Measurements from ENCODE around the gene ANGPTL3. TPM values are rescaled to one million over a fixed set of nuclear protein-coding genes. Genes with fewer than 3 reads are reported as not detected.

The ANGPTL3 gene
- total RNA-seq, 1 donor from 2014 or later = not detected

DNA sequence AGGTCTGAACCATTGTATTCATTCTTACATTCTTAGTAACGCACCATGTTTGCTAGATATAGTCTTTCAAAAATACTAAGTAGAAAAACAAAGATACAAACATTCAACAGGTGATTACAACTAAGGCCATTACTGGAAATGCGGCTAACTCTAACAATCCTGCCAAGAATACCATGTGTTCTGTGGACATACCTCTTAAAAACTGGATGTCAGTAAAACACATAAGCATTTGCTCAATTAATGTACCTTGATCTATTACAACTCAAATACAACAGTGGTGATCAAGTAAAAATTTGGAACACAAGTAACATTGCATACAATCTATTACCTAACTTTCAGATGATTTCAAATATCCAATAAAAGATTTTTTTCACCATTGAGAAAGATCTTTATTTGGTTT is 15.4 kb downstream of the ANGPTL3 start:
- no peaks in the 10 kb centered on the region for H3K27me3 Mint-ChIP-seq (ENCODE audit: low read depth)

DNA sequence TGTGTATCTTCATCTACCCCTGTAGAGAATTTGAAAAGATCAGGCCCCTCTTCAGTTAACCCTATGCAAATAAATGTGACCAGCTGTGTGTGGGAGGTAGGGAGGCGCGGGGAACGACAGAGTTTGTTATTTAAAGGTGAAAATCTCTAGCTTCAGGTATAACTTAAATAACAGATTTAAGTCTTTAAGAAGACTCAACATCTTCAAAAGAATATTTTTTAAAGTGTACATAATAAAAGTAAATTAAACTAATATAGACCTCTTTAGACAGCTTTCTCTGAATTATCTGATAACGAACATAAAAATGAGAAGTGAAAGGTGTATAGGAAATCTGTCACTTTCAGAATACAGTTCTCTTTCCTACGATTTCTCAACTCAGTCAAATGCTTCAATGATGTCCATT is 16.0 kb downstream of the ANGPTL3 start:
- Mint-ChIP-seq H3K9me3 (no peaks in the 10 kb centered on the region), H3K4me3 (no peak overlapping the region), H3K27me3 (ENCODE audit: low read depth) (no peaks in the 10 kb centered on the region), H3K27ac (no peak overlapping the region), H3K4me1 (peaks cover 7% of the 10 kb centered on the region), H3K36me3 (peaks cover 21% of the 10 kb centered on the region)
- TF ChIP-seq CTCF (IDR thresholded peaks at IDR 0.05; ENCODE audit: unreplicated experiment) = no peak
- DNase-seq (ENCODE audit: low spot score in 2 of 2, unreplicated experiment in 2 of 2) = no peak

More for the DNA sequence above, 15.4 kb downstream of the ANGPTL3 start:
- TF ChIP-seq CTCF (IDR thresholded peaks at IDR 0.05; ENCODE audit: unreplicated experiment) = no peak
- Mint-ChIP-seq H3K9me3 (no peaks in the 10 kb centered on the region), H3K27ac (no peak overlapping the region), H3K4me1 (peaks cover 7% of the 10 kb centered on the region), H3K4me3 (no peak overlapping the region), H3K36me3 (peaks cover 17% of the 10 kb centered on the region)
- no peak for DNase-seq (ENCODE audit: low spot score in 2 of 2, unreplicated experiment in 2 of 2)

DNA sequence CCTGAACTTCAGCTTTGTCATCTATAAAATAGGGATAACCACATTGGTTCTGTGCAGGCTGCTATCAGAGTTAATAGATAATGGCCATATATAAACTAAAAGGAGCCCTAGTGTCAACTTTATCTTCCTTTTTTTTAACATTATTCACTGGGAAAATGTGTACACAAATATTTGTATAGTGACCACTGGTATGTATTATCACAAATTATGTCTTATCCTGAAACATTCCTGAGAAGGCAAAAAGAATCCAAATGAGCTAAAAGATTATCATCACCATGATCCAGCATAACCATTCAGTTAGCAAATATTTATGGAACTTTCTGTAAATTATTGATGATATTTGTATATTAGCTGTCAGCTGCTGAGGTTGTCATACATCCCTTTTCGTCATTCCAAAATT is 16.6 kb downstream of the ANGPTL3 start:
- H3K27me3 Mint-ChIP-seq (ENCODE audit: low read depth) = no peaks in the 10 kb centered on the region
- no peak overlapping the region for H3K4me3 Mint-ChIP-seq
- peaks cover 7% of the 10 kb centered on the region for H3K4me1 Mint-ChIP-seq
- no peak for TF ChIP-seq CTCF (IDR thresholded peaks at IDR 0.05; ENCODE audit: unreplicated experiment)
- peaks cover 21% of the 10 kb centered on the region for H3K36me3 Mint-ChIP-seq
- DNase-seq (ENCODE audit: low spot score in 2 of 2, unreplicated experiment in 2 of 2) = no peak
- no peaks in the 10 kb centered on the region for H3K9me3 Mint-ChIP-seq
- H3K27ac Mint-ChIP-seq = no peak overlapping the region

DNA sequence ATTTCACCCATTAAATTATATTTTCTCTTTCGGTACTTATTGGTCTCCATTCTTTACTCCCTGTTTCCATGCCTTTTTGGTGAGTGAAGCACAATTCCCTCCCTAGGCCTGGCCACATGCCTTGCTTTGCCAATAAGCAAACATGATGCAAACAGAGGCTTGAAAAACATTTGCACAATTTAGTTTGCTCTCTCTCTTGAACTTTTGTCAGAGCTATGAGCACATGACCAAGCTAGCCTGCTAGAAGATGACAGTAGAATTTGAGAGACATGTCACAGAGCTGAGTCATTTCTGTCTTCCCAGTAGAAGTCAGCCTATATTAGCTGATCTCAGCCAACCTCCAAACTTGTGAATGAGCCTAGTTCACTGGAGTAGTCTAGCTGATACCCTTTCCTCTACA is 24.6 kb downstream of the ANGPTL3 start:
- Mint-ChIP-seq H3K9me3 (peaks cover 5% of the 10 kb centered on the region), H3K4me1 (peaks cover 5% of the 10 kb centered on the region), H3K4me3 (no peak overlapping the region), H3K27ac (no peak overlapping the region), H3K27me3 (ENCODE audit: low read depth) (no peaks in the 10 kb centered on the region), H3K36me3 (peaks cover 36% of the 10 kb centered on the region)
- DNase-seq (ENCODE audit: low spot score in 2 of 2, unreplicated experiment in 2 of 2) = no peak
- TF ChIP-seq CTCF (IDR thresholded peaks at IDR 0.05; ENCODE audit: unreplicated experiment) = no peak

DNA sequence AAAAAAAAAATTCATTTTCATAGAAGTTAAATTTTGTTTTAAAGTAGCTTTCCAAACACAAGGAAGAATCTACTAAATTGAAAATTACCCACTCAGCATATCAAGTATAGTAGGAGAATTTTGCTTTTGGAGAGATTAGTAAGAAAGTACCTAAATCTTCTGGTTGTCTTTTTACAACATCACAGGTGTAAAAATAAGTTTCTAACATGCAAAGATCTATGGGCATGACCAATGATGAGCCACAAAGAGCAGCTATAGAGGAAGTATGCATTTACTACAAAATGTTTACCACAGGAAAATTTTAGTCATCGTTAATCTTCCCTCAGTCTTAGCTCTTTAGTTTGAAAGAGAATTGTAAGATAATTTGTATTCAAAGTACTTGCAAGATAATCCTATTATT is 28.1 kb downstream of the ANGPTL3 start:
- Mint-ChIP-seq H3K4me1 (peaks cover 5% of the 10 kb centered on the region), H3K27me3 (ENCODE audit: low read depth) (no peaks in the 10 kb centered on the region), H3K36me3 (peaks cover 35% of the 10 kb centered on the region), H3K4me3 (no peak overlapping the region), H3K27ac (no peak overlapping the region), H3K9me3 (peaks cover 8% of the 10 kb centered on the region)
- no peak for DNase-seq (ENCODE audit: low spot score in 2 of 2, unreplicated experiment in 2 of 2)
- no peak for TF ChIP-seq CTCF (IDR thresholded peaks at IDR 0.05; ENCODE audit: unreplicated experiment)

DNA sequence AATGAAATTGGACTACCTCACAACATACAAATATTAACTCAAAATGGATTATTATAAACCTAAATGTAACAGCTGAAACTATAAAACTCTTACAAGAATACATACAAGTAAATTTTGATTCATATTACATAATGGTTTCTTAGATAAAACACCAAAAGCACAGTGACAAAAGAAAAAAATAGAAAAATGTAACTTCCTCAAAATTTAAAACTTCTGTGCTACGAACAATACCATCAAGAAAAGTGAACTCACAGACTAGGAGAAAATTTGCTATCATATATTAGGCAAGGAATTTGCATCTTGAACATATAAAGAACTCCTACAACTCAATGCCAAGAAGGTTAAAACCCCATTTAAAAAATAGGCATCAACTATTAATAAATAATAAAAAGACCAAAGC is 31.2 kb downstream of the ANGPTL3 start:
- no peak for DNase-seq (ENCODE audit: low spot score in 2 of 2, unreplicated experiment in 2 of 2)
- peaks cover 51% of the 10 kb centered on the region for H3K36me3 Mint-ChIP-seq
- peaks cover 5% of the 10 kb centered on the region for H3K4me1 Mint-ChIP-seq
- H3K27me3 Mint-ChIP-seq (ENCODE audit: low read depth) = no peaks in the 10 kb centered on the region
- H3K27ac Mint-ChIP-seq = no peak overlapping the region
- H3K9me3 Mint-ChIP-seq = peaks cover 14% of the 10 kb centered on the region
- TF ChIP-seq CTCF (IDR thresholded peaks at IDR 0.05; ENCODE audit: unreplicated experiment) = no peak
- H3K4me3 Mint-ChIP-seq = no peak overlapping the region
